Pons (tissue), 1 donor: ENCODE data around the gene TMEM121.
"Not testable (repeated sequence)": the region's sequence is repeated elsewhere in the genome, so short reads cannot be mapped to it uniquely, and the experiment has no call there.

Experiments used
- DNase-seq: peaks from one replicate; pipeline ENCODE4 v3.0.0-alpha.2; 2016; ENCODE audit warnings: low spot score

TMEM121 gene

DNA sequence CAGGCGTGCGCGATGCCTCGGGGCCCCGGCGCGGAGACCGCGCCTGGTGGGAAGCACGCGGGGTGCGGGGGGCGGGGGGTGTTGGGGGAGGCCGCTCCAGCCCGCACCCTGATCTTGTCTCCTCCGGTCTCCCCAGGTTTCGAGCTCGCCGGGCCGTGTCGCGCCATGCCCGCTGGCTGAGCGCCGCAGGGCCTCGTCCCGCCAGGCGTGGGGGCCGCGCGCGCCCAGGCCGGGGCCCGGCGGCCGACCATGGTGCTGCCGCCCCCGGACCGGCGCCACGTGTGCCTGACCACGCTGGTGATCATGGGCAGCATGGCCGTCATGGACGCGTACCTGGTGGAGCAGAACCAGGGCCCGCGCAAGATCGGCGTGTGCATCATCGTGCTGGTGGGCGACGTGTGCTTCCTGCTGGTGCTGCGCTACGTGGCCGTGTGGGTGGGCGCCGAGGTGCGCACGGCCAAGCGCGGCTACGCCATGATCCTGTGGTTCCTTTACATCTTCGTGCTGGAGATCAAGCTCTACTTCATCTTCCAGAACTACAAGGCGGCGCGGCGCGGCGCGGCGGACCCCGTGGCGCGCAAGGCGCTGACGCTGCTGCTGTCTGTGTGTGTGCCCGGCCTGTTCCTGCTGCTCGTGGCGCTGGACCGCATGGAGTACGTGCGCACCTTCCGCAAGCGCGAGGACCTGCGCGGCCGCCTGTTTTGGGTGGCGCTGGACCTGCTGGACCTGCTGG is 2.4 kb downstream of the TMEM121 start:
- DNase-seq: no peak

DNA sequence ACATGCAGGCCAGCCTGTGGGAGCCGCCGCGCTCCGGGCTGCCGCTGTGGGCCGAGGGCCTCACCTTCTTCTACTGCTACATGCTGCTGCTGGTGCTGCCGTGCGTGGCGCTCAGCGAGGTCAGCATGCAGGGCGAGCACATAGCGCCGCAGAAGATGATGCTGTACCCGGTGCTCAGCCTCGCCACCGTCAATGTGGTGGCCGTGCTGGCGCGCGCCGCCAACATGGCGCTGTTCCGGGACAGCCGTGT is 2.9 kb downstream of the TMEM121 start:
- DNase-seq: no peak

DNA sequence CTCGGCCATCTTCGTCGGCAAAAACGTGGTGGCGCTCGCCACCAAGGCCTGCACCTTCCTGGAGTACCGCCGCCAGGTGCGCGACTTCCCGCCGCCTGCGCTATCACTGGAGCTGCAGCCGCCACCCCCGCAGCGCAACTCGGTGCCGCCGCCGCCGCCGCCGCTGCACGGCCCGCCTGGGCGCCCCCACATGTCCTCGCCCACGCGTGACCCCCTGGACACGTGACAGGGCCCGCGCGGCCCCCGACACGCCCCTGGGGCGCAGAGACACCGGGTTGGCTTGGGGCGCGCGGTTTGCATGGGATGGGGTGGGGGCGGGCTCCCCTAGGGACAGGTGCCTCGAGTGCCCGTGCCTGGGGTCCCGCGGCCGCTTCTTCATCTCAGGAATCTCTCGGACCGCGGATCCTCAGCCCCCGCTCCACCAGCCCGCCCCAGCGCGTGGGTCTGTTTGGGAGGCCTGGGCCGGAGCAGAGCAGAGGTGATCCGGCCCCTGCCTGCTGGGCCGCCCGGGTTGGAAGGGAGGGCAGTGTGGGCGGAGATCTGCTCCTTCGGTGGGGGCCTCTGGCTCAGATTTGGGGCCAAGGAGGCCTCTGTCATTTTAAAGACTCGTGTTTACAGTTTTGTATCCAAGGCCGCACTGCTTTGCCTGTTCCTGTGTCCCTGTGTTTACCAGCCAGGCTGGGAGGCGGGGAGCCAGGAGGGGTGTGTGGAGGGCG is 3.3 kb downstream of the TMEM121 start:
- DNase-seq: no peak

DNA sequence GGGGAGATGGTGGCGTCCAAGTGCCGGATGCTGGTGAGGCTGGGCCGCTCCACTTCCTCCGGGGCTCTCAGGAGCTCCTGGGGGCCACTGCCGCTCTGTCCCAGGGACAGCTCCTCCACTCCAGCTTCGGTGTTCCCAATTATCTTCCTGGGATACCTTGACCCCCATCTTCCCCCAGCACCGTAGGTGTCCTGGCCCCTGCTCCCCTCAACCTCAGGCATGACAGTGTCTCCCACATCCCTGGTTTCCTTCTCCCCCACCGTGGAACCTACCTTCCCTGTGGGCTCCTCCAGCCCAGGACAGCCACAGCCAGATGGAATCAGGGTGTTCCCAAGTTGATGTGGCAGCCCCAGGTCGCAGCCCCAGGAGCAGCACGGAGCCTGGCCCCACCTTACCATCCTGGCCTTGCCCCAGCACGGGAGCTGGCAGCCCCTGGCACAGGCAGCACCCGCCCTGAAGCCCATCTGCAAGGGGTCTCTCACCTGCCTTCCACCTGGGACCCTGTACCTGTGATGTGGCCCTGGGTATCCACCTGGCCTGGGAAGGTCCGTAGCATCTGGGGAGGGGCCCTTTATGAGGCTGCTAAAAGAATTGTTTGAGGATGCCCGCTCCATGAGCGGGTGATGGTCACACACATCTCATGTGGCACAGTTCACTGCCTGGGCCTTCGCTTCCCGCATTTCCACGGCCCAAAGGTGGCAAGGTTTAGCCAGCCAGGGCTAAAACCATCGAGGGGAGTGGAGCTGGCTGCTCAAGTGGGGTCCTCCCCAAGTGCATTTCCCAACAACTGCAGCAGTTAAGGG is 4.1 kb downstream of the TMEM121 start:
- no peak for DNase-seq

DNA sequence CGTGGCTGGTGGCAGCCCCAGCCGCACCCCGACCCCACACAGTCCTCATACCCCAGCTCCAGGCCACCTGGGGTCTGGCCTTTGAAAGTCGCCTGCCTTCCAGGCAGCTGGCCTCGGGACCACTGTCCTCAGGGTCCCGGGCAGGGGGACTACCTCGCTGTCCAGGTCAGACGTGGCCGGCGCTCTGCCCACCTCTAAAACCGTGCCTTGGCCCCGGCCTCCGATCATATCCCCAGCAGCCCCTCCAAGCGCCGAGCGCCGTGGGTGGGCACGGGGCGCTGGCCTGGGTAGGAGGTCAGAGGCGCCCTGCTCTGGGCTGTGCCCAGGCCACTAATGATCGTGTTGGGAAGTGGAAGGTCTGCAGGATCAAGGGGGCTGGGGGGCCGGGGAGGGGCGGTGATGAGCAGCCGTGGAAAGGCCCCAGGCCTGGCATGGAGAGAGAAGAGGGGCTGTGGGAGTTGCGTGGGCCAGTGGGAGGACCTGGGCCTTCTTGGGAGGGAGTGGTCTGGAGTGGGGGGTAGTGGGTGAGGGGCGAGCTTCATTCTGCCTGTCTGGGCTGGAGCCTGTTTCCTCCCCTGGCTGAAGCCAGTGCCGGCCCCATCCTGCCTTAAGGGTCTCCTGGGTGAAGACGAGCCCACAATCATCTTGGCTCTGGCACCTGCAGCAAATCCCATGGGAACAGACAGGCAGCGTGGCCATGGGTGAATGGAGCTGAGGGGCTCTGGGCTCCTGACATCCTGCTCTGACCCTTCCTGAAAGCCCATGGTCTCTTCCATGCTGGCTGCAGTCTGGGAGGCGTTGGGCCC is 4.9 kb downstream of the TMEM121 start:
- DNase-seq: no peak

DNA sequence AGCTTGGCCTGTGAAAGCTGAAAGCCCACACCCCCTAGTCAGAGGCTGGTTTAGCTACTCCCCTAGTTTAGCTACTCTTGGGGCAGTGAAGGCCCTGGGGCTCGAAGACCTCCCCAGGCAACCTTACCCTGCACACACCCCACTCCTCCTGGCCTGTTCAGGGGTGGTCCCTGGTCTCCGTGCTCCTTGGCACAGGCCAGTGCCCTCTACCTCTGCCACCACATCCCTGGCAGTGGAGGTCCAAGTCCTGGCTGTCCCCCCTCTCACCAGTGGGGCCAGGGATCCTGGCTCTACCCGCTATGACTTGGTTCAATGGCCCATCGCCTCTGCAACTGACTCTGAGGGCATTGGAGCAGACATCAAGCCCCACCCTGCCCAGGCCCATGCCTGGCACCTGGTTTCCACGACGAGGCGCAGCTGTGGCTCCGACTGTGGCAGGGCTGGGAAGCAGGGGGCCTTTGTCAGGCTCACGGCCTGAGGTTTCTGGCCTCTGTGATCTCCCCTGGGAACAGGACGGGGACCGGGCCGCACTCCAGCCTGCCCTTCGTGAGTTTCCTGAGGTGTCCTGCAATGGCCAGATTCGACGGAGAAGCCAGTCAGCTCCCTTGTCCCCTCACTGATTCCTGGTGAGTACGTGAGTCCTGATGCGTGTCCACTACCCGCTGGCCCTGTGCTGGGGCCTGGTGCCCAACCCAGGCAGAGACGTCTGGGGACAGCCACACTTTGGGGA is 5.7 kb downstream of the TMEM121 start:
- no peak for DNase-seq

DNA sequence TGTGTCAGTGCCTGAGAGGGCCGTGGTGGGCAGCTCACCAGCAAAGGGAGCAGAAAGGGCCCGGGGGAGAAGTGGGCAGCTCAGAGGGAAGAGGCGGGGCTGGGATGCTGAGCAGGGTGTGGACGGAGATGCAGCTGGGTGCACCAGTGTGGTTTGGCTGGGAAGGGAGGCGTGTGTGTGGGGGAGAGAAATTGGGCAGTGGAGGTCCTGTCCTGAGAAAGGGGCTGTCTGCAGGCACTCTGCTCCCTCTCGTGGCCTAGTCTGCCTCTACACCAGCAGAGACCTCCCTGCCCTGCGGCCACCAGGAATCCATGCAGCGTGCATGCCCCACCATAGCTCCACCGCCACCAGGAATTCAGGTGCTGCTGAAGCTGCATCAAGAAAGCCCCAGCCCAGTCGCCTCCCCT is 6.4 kb downstream of the TMEM121 start:
- DNase-seq: no peak

DNA sequence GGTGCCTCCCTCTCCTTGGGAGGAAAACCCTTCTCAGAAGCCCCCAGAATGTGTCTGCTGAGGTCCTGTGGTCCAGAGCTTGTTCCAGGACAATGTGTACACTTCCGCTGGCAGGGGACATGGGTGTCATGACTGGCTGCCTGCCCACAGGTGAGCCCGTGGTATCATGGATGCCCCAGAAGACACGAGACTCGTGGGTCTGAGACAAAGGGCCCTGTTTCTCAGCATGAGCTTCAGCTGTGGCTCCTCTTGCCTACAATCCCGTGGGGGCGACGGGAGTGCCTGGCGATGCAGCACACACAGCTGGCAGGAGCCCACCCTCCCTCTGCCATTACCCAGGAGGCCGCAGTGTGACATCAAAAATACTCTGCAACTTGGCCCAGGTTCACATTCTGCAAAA is 7.0 kb downstream of the TMEM121 start:
- DNase-seq: no peak

DNA sequence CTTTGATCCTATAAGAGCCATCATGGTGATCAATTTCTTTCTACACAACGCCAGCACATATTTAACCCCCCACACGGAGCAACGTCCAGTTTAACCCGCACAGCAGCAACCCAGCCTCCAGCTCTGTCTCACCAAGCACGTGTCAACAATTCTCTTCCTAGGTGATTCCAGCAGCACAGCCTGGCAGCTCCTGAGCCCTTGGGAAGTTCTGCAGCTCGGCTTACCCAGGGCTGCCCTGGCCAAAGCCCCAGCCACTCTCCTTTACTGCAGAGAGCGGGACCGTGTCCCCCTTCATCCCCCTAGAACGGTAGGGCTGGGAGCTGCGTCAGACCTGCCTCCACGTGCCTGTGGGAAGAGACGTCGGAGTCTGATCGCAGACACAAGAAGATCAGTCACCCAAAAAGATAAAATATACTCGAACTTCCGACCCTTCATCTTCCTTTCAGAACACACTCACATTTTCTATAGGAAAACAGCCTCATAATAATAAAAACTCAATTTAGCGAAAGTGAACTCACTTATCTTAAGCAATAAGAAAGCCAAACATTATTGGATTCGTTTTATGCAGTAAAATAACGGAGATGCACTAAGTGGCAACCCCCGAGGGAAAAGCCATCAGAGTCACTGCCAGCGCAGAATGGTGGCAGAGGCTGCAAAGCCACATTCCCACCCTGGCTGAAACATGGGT is 7.6 kb downstream of the TMEM121 start:
- DNase-seq: no peak

DNA sequence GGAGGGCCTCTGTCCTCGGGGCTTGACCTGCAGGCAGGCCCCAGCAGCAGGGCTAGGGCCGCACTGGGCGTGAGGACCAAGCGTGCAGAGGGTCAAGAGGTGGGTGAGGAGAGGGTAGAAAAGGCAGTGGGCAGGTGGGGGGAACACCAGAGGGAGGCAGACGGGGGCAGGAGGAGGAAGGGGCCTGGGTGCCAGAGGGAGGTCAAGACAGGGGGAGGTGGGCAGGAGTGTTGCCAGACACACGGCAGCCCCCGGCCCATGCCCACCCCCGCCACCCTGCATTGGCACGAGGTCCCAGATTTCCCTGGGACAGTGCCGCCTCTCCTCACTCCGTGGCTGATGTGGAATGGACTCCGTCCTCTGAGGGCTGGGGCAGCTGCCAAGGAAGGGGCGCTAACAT is 8.2 kb downstream of the TMEM121 start:
- no peak for DNase-seq

DNA sequence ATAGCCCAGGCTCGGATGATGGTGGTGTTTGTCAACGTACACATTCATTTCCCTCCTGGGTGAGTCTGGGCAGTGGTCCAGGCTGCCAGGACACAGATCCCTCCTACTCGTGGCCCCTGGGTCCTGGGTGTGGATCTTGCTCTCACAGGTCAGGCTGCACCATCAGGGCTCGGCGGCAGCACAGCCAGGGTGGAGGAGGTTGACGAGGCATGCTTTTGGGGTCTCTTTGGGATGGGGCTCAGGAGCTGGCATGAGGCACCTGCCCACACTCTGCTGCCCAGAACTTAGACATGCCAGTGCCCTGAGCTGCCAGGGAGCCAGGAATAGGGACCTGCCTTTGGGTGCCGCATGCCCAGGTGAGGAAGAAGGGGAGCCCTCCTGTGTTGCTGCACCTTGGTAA is 9.7 kb downstream of the TMEM121 start:
- no peak for DNase-seq

DNA sequence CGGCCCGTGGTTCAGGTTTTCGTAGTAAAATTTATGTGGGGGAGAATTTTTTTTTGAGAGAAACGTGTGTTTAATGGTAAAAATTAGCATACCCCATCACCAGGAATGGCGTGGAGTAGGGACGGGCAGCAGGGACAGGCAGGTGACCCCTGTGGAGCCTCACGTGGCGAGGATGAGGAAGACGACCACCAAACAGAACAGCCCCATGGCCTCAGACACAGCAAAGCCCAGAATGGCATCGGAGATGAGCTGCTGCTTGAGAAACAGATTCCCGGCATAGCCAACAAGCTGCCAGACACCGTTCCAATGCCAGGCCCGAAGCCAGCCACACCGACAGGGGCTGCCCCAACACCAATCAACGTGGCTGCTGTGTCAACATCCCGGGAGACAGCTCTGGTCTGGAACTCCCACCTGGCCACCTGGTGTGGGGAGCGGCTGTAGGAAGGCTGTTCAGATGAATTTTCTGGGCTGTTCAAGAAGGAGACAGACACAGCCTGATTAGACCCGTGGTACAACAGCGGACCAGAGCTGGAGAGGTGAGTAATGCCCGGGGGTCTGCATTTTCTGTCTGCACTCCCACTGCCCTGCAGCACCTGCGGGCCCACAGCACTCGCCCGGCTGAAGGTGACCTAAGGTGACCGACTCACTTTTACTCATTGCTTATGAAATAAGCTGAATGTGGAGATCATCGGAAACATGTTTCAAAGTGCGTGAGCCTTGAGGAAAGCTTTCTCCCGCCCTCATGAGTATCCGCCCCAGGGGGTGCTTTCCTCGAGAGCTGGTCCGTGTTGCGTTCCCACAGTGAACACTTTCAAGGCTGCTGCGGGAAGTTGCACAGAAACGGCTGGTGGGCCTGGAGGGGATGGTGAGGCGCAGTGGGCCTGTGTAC is 10.6 kb downstream of the TMEM121 start:
- DNase-seq: no peak

DNA sequence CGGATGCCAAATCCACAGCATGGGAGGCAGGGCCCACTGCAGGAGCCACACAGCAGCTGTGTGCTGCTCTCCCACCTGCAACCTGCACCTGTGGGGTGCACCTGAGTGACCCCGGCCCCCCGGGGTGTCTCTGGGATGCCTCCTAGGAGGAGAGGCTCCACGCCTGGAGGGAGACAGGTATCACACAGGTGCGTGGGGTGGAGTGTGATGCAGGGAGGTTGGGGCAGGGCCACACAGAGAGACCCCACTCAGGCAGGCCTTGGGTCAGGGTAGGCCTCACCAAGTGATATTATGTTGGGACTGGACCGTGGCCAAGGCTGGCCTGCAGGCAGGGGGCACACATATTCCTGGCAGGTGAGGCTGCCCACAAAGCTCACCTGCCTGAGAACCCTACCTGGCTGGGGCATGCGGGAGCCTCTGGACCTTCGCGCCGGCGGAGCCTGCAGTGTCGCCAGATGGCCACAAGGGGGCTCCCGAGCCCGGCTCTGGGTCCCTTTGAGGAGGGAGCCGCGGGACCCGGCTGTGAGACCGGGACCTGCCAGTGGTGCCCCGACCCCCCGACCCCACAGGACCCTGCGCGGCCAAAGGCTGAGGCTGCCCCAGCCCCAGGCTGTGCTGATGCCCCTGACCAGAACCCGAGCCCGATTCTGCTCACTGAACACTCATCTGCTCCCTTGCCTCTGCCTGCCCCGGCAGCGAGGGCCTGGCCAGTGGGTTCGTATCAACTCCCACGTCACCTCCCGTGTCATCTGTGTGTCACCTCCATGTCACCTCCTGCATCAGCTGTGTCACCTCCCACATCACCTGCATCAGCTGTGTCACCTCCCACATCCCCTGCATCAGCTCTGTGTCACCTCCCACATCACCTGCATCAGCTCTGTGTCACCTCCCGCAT is 11.4 kb downstream of the TMEM121 start:
- peak; percentile 10 for DNase-seq

DNA sequence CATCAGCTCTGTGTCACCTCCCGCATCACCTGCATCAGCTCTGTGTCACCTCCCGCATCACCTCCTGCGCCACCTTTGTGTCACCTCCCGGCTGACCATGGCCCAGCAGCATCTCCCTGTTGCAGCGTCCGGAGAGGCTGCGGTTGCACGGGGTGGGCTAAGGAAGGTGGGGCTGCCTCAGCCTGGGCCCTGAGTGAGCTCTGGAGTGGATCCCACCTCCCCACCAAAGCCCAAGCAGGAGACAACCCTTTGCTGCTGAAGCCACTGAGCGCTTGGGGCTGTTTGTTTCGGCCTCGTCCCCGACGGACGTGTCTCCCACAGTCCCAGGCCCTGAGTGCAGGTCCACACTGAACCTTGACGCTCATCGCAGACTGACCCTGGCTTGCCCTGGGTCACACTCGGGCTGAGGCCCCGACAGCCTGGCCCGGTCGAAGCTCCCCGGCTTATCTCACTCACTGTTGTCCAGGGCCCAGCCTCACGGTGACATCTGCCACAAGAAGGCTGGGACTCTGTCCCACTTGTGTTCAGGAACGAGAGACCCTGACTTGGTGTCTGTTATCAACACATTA is 12.2 kb downstream of the TMEM121 start:
- no peak for DNase-seq

DNA sequence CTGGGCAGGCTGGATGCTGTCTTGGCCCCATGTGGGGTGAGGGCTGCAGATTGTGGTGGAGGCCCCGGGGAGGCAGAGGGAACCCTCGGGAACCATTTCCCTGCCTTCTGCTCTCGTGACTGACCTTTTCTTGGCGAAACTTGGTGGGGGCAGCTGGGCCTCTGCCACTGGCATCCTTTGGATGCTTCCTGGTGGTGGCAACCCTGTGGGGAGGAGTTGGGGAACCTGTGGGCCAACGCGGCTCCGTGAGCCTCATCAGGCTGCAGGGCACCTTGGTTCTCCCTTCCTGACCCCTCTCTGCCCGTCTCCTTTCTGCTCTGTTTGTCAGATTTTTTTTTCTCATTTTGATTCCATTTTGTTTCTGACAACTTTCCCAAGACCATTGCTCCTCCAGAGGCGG is 14.4 kb downstream of the TMEM121 start:
- DNase-seq: no peak

DNA sequence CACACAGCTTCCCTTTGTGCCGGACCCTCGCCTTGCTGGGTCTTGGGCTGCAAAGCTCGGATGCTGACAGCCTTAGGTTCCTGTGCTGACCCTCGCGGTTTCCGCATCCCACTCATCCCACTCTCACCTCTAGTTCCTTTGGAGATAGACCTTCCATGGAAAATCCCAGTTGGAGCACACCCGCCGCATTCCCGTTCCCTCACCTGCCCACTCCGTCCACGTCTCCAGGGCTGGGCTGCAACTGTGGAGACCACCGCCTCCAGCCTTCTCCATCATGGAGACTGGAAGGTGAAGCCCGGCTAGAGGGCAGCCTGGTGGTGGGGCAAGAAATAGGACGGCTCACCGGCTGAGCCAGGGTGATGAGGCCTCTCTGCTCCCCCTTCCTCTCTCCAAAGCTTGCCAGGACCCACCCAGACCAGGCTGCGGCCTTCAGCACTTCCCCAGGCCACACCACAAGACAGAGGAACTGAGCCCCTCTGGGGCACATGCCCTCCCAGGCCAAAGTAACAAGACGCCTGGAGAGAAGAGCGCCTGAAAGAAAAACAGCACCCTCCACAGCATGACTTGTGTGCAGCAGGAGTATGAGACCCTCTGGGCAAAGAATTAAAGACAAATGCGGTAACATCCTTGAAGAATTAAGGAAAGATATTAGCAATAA is 15.0 kb downstream of the TMEM121 start:
- DNase-seq: no peak

DNA sequence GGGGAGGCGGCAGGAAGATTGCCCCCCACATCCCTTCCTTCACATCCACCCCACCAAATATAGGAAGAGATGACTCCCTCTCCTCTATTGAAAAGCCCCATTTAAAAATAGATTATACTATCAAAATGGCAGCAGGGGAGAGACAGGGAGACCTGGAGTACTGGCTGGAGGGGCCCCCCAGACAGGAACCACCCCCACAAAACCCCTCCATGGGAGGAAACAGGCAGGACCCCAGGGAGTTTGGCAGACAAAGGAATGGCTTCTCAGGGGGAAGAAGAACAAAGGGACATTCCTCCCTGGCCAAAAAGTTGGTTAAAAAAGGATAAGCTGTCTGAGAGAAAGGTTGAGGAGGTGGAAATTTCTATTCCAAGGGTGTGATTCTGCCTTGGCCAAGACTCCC is 19.3 kb downstream of the TMEM121 start:
- not testable (repeated sequence) for DNase-seq

DNA sequence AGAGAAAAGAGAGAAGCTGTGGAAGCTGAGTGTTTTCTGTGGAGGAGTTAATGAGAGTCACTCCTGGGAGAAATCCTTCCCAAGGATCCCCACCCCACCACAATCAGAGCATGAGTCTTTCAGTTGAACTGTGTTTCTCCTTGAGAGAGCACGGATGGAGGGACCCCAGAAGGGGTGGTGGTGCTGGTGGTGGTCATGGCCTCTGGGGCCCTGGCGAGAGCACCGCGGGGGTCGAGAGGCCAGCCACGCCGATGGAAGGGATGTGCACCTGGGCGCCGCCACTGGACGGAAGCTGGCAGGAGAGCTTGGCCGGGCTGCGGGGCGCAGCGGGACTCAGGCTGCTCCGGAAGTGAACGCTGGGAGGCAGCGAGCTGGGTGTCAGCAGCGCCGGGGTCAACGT is 20.0 kb downstream of the TMEM121 start:
- DNase-seq: not testable (repeated sequence)
